Hepatocyte (in vitro differentiated cells): ENCODE data around the gene BMX. TPM values are rescaled to one million over a fixed set of nuclear protein-coding genes. Genes with fewer than 3 reads are reported as not detected.

Source experiments
- DNase-seq: peaks from one replicate; pipeline ENCODE4 v3.0.0-alpha.2; 2016; ENCODE audit warnings: low spot score
- H2AFZ ChIP-seq: fragments of 200-600 bp; sonication (generic); 2 replicates; pipeline ENCODE4 v1.6.0; 2016; ENCODE audit warnings: antibody characterized with exemption, mild to moderate bottlenecking
- H3K27ac ChIP-seq: fragments of 200-600 bp; sonication (generic); 2 replicates; pipeline ENCODE4 v1.5.1; 2016; ENCODE audit warnings: mild to moderate bottlenecking
- H3K27me3 ChIP-seq: fragments of 200-600 bp; sonication (generic); 2 replicates; pipeline ENCODE4 v1.6.1; 2016
- H3K36me3 ChIP-seq: fragments of 200-600 bp; sonication (generic); replicated peaks from 2 replicates; pipeline ENCODE4 v1.5.1; 2016; ENCODE audit warnings: low read depth; ENCODE audit not compliant: insufficient read depth
- H3K4me1 ChIP-seq: fragments of 200-600 bp; sonication (generic); 2 replicates; pipeline ENCODE4 v1.5.1; 2016; ENCODE audit warnings: mild to moderate bottlenecking, moderate library complexity; ENCODE audit not compliant: insufficient read depth
- H3K4me2 ChIP-seq: fragments of 200-600 bp; sonication (generic); 2 replicates; pipeline ENCODE4 v1.6.0; 2016
- H3K4me3 ChIP-seq: fragments of 200-600 bp; sonication (generic); 2 replicates; pipeline ENCODE4 v1.5.1; 2016; ENCODE audit warnings: mild to moderate bottlenecking
- H3K79me2 ChIP-seq: fragments of 200-600 bp; sonication (generic); 2 replicates; pipeline ENCODE4 v1.6.0; 2017; ENCODE audit warnings: mild to moderate bottlenecking
- H3K9me2 ChIP-seq: fragments of 200-600 bp; sonication (generic); replicated peaks from 2 replicates; pipeline ENCODE4 v1.6.0; 2017; ENCODE audit warnings: mild to moderate bottlenecking; ENCODE audit not compliant: insufficient read depth
- H3K9me3 ChIP-seq: fragments of 200-600 bp; sonication (generic); 2 replicates; pipeline ENCODE4 v1.5.1; 2016; ENCODE audit warnings: low read depth, mild to moderate bottlenecking
- H4K20me1 ChIP-seq: fragments of 200-600 bp; sonication (generic); 2 replicates; pipeline ENCODE4 v1.6.0; 2016; ENCODE audit warnings: mild to moderate bottlenecking; ENCODE audit not compliant: insufficient read depth, poor library complexity, severe bottlenecking
- EZH2 ChIP-seq: fragments of 200-600 bp; sonication (generic); IDR thresholded peaks from 2 replicates; pipeline ENCODE4 v1.6.1; 2016; ENCODE audit warnings: antibody characterized with exemption, mild to moderate bottlenecking, borderline replicate concordance
- EZH2phosphoT487 ChIP-seq: fragments of 200-600 bp; sonication (generic); IDR thresholded peaks from one replicate; pipeline ENCODE4 v1.6.1; 2018; ENCODE audit warnings: antibody characterized with exemption, mild to moderate bottlenecking, low read depth, moderate library complexity; ENCODE audit not compliant: unreplicated experiment, severe bottlenecking
- WGBS: methylation state at CpG from one replicate; pipeline ENCODE4 v1.1.6; 2016; ENCODE audit warnings: low lambda C conversion rate; ENCODE audit errors: missing lambda C conversion rate; 5-methylcytosine and 5-hydroxymethylcytosine counted together
- polyA plus RNA-seq: library from polyadenylated mRNA; unstranded; fragments of >200 nt; fragmentation: Nextera tagmentation; extraction: Ambion mirVana; gene quantifications from 2 replicates; pipeline ENCODE4 v1.2.1, GENCODE V29; 2016
- total RNA-seq: library from RNA; depleted of rRNA; stranded (reverse); fragments of >200 nt; gene quantifications from 2 replicates; pipeline ENCODE4 v1.2.3, GENCODE V29; 2014
- TF ChIP-seq, protein P1 (sequence below): fragments of 200-600 bp; sonication (generic); IDR thresholded peaks from 2 replicates; pipeline ENCODE4 v1.5.1; 2016; ENCODE audit warnings: antibody characterized with exemption, mild to moderate bottlenecking; ENCODE audit not compliant: poor library complexity

Gene BMX
- total and polyA plus RNA-seq, 2 experiments from 2014 or later = 0.07 TPM; not detected in 1

DNA sequence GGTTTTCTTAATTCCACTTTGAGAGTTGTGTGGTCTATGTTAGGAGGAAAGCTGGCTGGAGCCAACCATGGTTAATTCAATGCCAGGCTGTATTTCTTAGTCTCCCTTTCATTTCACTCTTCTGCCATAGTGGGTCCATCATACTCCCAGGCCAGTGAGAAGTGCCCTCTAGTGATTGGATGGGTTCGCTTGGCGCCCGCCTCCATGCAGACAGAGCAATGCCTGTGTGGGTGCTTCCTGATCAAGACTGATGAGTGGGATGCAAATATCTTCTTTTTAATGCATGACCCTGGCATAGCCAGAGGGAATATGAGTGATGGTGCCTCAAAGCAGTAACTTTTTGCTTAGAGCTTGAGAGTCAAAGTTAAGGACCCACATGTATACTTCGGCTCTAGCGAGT, 6.4 kb downstream of the BMX start:
- H3K9me2 ChIP-seq = no peaks in the 10 kb centered on the region
- H2AFZ ChIP-seq = no peak overlapping the region
- H3K79me2 ChIP-seq = no peaks in the 10 kb centered on the region
- no peaks in the 10 kb centered on the region for H3K4me1 ChIP-seq
- H3K27me3 ChIP-seq = no peaks in the 10 kb centered on the region
- no peak overlapping the region for H3K4me3 ChIP-seq
- WGBS = 99% methylated on average over 5 of the region's 5 CpGs
- TF ChIP-seq EZH2phosphoT487 (no peak), EZH2 (no peak)
- TF ChIP-seq, protein P1, sequence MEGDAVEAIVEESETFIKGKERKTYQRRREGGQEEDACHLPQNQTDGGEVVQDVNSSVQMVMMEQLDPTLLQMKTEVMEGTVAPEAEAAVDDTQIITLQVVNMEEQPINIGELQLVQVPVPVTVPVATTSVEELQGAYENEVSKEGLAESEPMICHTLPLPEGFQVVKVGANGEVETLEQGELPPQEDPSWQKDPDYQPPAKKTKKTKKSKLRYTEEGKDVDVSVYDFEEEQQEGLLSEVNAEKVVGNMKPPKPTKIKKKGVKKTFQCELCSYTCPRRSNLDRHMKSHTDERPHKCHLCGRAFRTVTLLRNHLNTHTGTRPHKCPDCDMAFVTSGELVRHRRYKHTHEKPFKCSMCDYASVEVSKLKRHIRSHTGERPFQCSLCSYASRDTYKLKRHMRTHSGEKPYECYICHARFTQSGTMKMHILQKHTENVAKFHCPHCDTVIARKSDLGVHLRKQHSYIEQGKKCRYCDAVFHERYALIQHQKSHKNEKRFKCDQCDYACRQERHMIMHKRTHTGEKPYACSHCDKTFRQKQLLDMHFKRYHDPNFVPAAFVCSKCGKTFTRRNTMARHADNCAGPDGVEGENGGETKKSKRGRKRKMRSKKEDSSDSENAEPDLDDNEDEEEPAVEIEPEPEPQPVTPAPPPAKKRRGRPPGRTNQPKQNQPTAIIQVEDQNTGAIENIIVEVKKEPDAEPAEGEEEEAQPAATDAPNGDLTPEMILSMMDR = no peak
- no peaks in the 10 kb centered on the region for H3K9me3 ChIP-seq
- H4K20me1 ChIP-seq = no peaks in the 10 kb centered on the region
- no peak overlapping the region for H3K27ac ChIP-seq
- H3K36me3 ChIP-seq = no peaks in the 10 kb centered on the region
- no peak overlapping the region for H3K4me2 ChIP-seq
- no peak for DNase-seq

DNA sequence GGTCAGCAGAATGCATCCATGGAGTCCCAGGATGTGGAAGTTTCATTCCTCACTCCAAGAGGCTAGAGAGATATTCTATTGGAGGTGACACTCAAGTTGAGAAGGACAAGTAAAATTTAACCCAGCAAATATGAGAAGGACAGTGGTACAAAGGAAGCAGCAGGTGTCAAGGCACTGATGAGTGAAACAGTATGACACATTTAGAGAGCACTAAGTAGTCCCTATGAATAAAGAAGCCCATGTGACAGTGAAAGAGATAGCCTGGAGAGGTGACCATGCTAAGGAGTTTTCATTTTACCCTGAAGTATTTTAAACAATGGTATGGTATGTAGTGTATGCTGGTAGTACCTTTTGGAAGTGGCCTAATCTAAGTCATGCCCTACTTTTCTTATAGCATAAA, 9.2 kb downstream of the BMX start:
- no peaks in the 10 kb centered on the region for H3K9me2 ChIP-seq
- TF ChIP-seq EZH2 (no peak), EZH2phosphoT487 (no peak)
- TF ChIP-seq, protein P1 = no peak
- no peak overlapping the region for H3K4me3 ChIP-seq
- H3K27ac ChIP-seq = no peak overlapping the region
- no peak for DNase-seq
- H3K36me3 ChIP-seq = no peaks in the 10 kb centered on the region
- H3K27me3 ChIP-seq = no peaks in the 10 kb centered on the region
- no peak overlapping the region for H2AFZ ChIP-seq
- H3K4me2 ChIP-seq = no peak overlapping the region
- no peaks in the 10 kb centered on the region for H3K4me1 ChIP-seq
- no peaks in the 10 kb centered on the region for H3K9me3 ChIP-seq
- H3K79me2 ChIP-seq = no peaks in the 10 kb centered on the region
- H4K20me1 ChIP-seq = no peaks in the 10 kb centered on the region

DNA sequence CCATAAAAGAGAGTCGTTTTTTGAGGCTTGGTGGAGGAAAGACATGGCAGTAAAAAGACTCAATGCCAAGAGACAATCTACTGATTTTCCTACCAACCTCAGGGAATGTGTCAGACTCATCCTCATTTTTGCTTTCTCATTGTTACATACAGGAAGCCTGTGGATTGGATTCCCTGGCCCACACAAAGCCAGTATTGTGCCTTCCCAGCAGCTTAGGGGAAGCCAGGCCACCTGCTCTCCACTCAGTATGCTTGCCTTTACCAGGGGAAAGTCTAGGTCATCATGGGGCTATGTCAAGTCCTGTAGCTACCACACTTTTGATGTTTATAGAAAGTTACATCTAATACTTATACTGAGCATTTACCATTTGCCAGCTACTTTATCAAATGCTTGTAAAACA, 11.0 kb downstream of the BMX start:
- Histone ChIP-seq H3K9me2 (no peaks in the 10 kb centered on the region), H3K9me3 (no peaks in the 10 kb centered on the region), H3K4me1 (no peaks in the 10 kb centered on the region), H3K27me3 (no peaks in the 10 kb centered on the region), H2AFZ (no peak overlapping the region), H3K27ac (no peak overlapping the region), H3K4me3 (no peak overlapping the region), H3K36me3 (no peaks in the 10 kb centered on the region), H3K79me2 (no peaks in the 10 kb centered on the region), H4K20me1 (no peaks in the 10 kb centered on the region), H3K4me2 (no peak overlapping the region)
- no peak for DNase-seq
- WGBS = 54% methylated on average over 1 of the region's 1 CpG
- TF ChIP-seq, protein P1 = no peak
- TF ChIP-seq EZH2phosphoT487 (no peak), EZH2 (no peak)

- no peak for DNase-seq
- Histone ChIP-seq H3K79me2 (no peaks in the 10 kb centered on the region), H4K20me1 (no peaks in the 10 kb centered on the region), H3K4me1 (no peaks in the 10 kb centered on the region), H3K36me3 (no peaks in the 10 kb centered on the region), H2AFZ (no peak overlapping the region), H3K27ac (no peak overlapping the region), H3K9me2 (no peaks in the 10 kb centered on the region), H3K4me3 (no peak overlapping the region), H3K4me2 (no peak overlapping the region), H3K9me3 (no peaks in the 10 kb centered on the region), H3K27me3 (no peaks in the 10 kb centered on the region)
- WGBS = 91% methylated on average over 4 of the region's 4 CpGs
- TF ChIP-seq EZH2phosphoT487 (no peak), EZH2 (no peak)
- TF ChIP-seq, protein P1 = no peak
Measured at GRCh38 chrX:15512401-15512965, 11.9 kb downstream of the BMX start.
